NCI-H1092 (cell line): ENCODE measurements around the gene CASP14.
"Not testable (repeated sequence)": the region's sequence is repeated elsewhere in the genome, so short reads cannot be mapped to it uniquely, and the experiment has no call there.

Experiments
- DNase-seq: peaks from one replicate; lab custom pipeline; 2025; lab: John Stamatoyannopoulos, UW

The CASP14 gene, protein sequence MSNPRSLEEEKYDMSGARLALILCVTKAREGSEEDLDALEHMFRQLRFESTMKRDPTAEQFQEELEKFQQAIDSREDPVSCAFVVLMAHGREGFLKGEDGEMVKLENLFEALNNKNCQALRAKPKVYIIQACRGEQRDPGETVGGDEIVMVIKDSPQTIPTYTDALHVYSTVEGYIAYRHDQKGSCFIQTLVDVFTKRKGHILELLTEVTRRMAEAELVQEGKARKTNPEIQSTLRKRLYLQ

DNA sequence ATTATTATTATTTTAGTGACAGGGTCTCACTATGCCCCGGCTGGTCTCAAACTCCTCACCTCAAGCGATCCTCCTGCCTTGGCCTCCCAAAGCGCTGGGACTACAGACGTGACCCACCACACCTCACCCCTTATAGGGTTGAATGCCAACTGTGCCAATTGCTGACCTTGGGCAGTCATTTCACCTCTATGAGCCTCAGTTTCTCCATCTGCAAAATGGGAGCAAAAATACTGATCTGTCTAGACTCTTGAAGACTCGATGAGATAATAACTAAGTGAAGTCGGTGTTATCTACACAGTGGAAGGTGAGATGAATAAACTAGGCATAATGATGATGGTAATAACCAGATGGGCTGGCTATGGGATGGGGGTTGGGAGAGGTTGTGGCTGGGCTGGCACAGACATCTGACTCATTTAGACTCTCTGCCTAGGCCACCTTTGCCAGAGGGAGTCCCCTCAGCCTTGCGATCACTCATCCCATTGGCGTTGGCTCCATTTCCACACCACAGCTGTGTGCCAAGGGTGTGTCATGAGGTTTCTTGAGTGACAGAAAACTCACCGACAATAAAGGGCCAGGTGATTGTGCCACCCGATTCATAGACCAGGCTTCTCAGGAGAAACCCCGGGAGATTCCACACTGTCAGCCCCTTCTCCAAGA, at the start of gene CASP14:
Gene CASP14, plus strand, starts transcription at position 596 of the 657 bp plus-strand sequence. CDS start 2,772 bp downstream, outside the sequence.
- no peak for DNase-seq

DNA sequence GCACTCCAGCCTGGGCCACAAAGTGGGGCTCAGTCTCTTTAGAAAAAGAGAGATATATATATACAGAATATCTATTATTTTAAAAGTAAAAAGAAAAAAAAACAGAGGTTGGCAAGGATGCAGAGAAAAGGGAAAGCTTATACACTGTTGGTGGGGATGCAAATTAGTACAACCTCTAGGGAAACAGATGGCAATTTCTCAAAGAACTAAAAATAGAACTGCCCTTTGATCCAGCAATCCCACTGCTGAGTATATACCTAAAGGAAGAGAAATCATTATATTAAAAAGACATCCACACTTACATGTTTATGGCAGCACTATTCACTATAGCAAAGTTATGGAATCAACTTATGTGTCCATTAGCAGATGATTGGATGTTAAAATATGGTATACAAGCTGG, 41.0 kb upstream of the CASP14 start:
- DNase-seq, result no peak

DNA sequence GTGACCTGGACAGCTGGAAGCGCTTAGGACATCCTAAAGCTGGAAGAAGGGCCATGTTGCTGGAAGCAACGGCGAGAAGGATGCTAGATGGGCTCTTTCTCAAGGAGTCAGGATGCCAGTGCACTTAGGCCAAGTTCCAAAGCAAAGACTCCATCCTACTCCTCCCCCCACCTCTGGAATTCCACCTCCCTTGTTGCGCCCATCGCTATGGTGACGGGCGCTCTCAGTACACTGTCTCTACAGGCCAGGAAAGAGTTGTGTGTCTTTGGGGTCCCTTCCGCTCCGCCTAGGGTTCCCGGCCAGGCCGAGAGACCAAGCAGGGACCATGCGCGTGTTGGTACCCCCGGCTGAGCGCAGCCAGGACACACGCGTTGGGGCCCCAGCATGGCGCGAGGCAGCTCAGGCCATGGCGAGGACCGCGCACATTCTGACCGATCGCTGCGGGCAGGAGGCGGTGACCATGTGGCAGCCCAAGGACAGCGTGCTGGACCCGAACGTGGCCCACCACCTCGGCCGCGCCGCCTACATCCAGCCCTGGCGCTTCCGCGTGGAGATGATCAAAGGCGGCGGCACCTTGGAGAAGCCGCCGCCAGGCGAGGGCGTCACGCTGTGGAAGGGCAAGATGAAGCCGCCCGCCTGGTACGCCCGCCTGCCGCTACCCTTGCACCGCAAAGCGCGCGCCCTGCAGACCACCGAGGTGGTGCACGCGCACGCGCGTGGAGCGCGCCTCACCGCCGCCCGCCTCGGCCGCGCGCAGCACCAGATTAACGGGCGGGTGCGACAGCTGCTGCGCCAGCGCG, 38.6 kb upstream of the CASP14 start:
- DNase-seq, result no peak

DNA sequence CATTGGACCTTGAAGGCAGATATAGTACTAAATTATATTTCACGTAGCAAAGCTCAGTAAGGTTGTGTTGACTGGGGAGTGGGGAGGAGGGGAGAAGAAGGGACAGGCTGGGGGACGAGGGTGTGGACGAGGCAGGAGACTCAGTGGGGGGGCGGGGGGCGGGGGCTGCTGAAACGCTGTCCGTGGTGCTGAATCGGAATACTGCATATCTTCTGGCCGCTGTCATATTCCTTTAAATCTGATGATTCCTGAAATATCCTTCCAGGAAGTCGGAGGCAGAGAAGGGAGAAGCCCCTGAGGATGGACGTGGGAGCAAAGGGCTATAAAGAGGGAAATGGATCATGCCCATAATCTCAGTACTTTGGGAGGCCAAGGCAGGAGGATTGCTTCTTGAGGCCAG, 34.7 kb upstream of the CASP14 start:
- no peak for DNase-seq

DNA sequence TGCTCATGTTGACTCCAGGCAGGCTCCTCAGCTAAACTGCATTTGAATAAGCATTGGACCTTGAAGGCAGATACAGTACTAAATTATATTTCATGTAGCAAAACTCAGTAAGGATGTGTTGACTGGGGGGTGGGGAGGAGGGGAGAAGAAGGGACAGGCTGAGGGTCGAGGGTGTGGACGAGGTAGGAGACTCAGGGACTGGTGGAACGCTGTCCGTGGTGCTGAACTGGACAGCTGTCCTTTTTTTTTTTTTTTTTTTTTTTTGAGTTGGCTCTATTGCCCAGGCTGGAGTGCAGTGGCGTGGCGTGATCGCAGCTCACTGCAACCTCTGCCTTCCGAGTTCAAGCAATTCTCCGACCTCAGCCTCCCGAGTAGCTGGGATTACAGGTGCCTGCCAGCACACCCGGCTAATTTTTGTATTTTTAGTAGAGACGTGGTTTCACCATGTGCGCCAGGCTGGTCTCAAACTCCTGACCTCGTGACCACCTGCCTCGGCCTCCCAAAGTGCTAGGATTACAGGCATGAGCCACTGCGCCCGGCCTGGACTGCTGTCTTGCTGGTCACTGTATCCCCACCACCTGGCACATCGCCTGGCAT, 33.2 kb upstream of the CASP14 start:
- no peak for DNase-seq

DNA sequence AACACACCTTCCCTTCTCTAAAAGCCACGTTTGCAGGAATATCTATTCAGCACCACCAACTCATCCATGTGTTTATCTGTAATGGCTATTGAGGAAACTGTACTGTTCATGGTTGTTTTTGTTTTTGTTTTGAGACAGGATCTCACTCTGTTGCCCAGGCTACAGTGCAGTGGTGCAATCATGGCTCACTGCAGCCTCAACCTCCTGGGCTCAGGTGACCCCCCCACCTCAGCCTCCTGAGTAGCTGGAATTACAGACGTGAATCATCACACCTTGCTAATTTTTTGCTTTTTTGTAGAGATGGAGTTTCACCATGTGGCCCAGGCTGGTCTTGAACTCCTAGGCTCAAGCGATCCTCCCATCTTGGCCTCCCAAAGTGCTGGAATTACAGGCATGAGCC, 30.4 kb upstream of the CASP14 start:
- DNase-seq, result not testable (repeated sequence)

DNA sequence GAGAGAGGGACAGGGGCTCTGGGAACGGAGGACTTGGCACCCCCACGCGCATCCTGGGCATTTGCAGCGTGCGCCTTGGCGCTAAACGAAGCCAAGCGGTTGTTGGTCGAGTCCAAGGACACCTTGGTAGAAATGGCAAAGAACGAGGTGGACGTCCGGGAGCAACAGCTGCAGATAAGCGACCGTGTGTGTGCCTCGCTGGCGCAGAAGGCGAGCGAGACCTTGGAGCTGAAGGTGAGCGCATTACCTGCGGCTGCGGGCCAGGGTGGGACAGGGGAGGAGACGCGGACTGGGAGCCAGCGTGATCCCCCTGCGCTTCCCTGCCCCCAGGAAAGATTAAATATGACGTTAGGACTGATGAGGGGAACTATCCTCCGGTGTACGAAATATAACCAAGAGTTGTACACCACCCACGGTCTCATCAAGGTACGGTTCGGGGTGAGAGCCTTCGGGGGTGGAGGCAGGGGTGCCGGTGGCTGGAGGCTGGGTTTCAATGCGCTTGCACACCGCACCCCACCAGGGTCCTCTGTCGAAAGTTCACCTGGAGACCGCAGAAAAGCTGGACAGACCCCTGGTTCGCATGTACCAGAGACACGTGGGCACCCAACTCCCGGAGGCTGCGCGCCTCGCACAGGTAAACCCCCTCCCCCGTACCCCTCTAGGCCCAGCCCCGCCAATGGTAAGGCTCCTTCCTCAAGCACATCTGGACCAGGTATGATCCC, 27.8 kb upstream of the CASP14 start:
- no peak for DNase-seq

DNA sequence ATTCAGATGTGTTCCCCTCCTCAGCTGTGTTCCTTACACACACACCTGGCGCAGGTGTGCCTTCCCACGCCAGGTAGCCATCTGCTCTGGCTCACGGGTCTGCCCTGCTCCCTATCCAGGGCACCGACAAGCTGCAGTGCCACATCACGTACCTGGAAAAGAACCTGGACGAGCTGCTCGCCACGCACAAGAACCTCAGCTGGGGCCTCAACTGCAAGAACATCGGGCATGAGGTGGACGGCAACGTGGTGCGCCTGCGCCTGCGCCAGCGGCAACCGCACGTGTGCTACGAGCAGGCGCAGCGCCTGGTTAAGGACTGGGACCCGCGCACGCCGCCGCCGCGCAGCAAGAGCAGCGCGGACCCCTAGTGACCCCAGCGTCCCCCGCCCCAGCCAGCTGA, 26.5 kb upstream of the CASP14 start:
- DNase-seq, result no peak

DNA sequence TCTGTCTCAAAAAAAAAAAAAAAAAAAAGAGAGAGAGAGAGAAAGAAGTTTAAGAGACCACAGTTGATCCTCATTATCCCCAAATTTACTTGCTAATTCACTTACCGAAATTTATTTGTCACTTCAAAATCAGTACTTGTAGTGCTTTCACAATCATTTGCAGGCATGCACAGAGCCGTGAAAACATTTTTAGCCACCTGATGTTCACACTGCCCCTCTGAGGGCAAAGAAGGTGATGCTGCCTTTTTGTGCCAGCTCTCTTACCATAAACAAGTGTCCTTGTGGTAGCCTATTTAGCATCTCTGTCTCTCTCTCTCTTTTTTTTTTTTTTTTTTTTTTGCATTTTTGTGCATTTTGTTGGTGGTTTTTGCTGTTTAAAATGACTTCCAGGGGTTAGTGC, 24.1 kb upstream of the CASP14 start:
- DNase-seq, result no peak

DNA sequence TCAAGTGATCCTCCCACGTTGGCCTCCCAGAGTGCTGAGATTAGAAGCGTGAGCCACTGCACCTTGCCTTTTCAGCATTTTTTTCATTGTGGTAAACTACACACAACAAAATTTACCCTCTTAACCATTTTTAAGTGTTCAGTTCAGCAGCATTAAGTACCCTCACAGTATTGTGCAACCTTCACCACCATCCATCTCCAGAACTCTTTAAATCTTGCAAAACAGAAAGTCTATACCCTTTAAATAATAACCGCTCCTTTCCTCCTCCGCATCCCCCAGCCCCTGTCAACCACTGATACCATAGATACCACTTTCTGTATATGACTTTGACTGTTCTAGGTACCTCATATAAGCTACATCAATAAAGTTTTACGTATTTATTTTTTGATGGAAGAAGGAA, 20.8 kb upstream of the CASP14 start:
- DNase-seq, result no peak

DNA sequence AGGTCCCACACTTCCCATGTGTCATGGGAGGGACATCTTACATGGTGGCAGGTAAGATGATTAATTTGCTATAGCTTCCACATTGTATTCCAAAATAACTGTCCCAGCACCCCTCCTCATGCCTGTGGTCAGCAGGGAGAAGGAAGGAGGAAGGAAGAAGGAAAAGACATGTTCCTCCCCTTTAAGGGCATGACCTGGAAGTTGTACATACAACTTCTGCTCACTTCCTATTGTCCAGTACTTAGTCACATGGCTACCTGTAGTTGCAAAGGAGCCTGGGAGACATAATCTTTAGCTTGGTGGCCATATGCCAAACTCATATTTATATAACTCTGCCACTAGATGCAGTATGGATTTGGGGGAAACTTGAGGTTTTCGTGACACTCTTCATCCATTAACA, 17.6 kb upstream of the CASP14 start:
- DNase-seq, result no peak

DNA sequence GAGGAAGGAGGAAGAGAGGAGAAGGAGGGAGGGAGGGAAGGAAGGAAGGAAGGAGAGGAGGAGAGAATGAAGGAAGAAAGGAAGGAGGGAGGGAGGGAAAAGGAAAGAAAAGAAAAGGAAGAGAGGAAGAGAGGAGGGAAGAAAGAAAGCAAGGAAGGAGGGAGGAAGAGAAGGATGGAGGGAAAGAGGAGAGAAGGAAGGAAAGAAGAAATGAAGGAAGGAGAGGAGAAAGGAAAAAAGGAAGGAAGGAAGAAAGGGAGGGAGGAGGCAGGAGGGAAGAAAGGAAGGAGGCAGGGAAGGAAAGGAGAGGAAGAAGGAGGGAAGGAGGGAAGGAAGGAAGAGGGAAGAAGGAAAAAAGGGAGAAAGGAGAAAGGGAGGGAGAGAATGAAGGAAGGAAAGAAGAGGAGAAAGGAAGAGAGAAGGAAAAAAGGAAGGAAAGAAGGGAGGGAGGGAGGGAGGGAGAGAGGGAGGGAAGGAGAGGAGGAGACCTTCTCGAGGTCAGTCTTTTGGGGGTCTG, 13.4 kb upstream of the CASP14 start:
- DNase-seq, result no peak

DNA sequence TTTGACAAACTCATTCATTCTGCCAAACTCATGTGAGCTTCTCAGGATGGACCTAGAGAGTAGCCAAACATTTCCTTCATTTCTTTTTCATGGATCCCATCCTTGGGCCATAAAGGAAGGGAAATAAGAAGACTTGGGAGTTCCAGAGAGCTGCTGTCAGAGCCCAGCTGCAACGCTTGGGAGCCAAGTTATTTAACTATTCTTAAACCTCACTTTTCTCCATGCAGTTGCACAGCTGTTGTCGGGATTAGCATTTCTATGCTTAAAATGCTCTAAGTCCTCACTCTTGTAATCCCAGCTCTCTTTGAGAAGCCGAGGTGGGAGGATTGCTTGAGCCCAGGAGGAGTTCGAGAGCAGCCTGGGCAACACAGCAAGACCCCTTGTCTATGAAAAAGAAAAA, 11.7 kb upstream of the CASP14 start:
- DNase-seq, result no peak

DNA sequence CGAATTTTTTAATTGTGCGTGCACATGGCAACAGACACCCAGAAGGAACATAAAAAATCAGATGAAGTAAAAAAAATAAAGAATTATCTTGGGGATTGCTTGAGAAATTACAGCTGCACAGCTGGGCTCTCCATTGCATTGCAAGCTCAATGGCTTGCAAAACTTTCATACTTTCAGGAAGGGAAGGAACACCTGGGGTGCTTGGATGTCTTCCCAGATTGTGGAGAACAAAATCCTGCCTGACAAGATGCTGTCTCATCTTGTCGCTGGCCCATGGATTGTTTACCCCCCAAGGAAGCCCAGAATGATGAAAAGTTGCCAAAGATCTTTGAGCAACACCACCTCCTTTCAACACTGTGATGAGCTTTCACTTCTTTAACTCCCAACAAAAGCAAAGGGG, 11.0 kb upstream of the CASP14 start:
- no peak for DNase-seq

DNA sequence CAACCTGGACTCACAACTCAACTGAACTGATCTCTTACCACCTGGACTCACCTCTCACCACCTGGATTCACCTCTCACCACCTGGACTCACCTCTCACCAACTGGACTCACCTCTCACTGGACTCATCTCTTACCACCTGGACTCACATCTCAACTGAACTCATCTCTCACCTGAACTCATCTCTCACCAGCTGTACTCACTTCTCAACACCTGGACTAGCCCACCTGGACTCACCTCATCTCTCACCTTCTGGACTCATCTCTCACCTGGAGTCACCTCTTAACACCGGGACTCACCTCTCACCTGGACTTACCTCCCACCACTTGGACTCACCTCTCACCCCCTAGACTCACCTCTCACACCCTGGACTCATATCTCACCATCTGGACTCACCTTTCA, 7.3 kb upstream of the CASP14 start:
- DNase-seq, result no peak

DNA sequence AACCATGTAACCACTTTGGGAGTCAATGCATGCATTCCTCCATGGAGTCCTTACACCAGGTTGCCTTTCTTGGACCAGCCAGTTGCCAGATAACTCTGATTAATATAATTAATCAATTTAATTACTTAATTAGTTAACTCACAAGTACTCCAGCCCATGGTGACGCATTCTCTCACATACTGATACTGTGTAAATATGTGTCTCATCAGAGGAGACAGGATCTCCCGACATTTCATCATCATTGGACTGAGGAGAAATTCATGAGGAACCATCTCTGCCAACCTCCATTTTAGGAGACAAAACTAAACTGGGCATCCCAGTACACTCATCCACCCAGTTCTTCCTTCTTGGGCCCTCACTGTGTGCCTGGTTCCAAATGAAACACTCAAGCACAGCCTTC, 6.5 kb upstream of the CASP14 start:
- DNase-seq, result no peak

DNA sequence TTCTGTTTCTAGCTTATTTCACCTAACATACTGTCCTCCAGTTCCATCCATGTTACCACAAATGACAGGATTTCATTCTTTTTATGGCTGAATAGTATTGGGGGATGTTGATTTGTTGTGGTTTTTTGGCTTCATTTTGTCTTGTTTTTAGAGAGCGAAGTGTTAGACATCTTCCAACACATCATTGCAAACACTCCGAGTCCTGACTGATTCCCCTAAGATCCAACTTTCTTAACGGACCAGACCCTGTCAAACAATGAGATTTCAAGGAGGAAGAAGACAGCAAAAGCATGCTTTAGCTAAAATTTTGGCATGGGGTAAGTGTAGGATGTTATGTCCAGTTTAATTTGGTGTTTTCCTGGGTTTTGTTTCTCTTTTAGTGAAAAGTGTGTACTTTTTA, 3.8 kb upstream of the CASP14 start:
- no peak for DNase-seq

DNA sequence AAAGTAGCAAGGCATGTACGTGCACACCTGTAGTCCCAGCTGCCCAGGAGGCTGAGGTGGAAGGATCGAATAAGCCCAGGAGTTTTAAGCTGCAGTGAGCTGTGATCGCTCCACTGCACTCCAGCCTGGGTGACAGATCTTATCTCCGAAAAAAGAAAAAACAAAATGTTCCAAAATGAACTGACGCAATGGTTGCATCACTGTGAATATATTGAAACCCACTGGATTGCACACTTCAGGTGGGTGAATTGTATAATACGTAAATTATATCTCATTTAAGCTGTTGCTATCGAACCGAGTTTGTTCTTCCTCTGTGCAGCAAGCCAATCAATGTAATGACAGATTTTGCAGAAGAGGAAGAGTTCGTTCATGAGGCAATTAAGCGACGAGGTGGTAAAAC, 1.6 kb upstream of the CASP14 start:
- DNase-seq, result no peak

DNA sequence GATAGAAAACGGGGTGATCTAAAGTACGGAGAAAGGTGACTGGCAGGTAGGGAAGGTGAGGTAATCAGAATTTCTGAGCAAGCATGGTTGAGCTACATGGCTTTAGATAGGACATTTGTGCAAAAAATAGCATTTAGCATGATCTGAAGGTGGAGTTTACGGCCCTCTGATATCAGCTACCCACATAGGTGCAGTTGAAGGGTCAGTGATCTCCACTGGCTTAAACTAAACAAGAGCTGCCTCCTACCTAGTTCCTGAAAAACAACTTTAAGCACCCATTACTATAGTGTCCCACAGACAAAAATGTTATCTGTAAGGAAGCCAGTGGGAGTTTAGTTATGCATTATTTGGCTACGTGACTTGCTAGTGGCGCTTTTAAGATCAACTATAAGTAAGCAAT, 1.2 kb upstream of the CASP14 start:
- DNase-seq, result no peak

DNA sequence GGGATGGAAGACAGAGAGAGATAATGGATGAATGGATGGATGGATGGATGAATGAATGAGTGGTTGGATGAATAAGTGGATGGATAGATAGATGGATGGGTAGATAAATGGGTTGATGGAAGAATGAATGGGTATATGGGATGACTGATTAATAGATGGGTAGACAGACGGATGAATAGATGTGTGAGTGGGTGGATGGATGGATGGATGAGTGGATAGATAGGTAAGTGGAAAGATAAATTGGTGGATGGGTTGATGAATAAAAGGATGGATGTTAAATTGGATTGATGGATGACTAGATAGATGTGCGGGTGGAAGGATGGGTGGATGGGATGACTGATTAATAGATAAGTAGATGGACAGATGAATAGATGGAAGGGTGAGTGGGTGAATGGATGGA, 1.4 kb downstream of the CASP14 start:
- no peak for DNase-seq

DNA sequence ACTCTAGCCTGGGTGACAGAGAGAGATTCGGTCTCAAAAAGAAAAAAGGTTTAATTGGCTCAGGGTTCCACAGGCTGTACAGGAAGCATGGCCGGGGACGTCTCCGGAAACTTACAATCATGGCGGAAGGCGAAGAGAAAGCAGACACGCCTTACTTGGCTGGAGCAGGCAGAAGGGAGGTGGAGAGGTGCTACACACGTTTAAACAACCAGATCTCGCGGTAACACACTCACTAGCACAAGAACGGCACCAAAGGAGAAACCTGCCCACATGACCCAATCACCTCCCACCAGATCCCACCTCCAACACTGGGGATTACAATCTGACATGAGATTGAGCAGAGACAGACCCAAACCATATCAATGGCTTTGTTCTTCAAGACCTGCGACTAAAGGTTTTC, 12.8 kb downstream of the CASP14 start:
- no peak for DNase-seq

DNA sequence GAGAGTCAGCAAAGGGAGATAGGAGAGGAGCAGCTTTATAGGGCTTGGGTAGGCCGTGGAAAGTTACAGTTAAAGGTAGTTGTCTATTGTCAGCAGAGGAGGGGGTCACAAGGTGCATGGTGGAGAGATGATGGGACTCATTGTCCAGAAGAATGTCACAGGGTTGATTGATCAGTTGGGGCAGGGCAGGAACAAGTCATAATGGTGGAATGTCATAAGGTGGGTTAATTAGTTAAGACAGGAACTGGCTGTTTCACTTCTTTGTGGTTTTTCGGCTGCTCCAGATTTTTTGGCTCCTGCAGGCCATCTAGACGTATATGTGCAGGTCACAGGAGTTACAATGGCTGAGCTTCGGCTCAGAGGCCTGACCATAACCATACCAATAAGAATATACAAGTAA, 21.1 kb downstream of the CASP14 start:
- not testable (repeated sequence) for DNase-seq
